ENCODE results near the gene TEC.

DNA sequence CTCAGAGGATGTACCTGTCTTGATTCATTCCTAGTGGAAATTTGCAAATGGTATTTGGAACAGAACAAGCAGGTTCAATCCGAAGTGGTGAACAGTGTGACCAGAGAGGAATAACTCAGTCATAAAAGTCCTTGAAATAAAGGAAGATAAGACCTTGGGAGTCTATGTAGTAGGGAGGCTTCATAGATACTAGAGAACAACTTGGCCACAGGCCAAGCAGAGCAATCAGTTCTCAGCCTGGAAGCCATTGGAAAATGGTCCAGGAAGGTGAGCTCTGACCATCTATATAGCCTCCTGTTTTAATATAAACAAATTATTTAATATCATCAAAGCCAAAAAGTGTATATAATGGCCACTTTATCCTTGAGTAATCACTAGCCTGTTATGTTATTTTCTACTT lies 146.9 kb downstream of the TEC start:
- TF ChIP-seq, protein P1, sequence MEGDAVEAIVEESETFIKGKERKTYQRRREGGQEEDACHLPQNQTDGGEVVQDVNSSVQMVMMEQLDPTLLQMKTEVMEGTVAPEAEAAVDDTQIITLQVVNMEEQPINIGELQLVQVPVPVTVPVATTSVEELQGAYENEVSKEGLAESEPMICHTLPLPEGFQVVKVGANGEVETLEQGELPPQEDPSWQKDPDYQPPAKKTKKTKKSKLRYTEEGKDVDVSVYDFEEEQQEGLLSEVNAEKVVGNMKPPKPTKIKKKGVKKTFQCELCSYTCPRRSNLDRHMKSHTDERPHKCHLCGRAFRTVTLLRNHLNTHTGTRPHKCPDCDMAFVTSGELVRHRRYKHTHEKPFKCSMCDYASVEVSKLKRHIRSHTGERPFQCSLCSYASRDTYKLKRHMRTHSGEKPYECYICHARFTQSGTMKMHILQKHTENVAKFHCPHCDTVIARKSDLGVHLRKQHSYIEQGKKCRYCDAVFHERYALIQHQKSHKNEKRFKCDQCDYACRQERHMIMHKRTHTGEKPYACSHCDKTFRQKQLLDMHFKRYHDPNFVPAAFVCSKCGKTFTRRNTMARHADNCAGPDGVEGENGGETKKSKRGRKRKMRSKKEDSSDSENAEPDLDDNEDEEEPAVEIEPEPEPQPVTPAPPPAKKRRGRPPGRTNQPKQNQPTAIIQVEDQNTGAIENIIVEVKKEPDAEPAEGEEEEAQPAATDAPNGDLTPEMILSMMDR (conservative IDR thresholded peaks at IDR 0.05; ENCODE audit: low read length), result no peak
- no peak for TF ChIP-seq EZH2phosphoT487 (IDR thresholded peaks at IDR 0.05; ENCODE audit: borderline replicate concordance, low read depth, low read length)
